OCI-LY1 (cell line): ENCODE data around the gene TIGD1.
"Not testable (repeated sequence)": the region's sequence is repeated elsewhere in the genome, so short reads cannot be mapped to it uniquely, and the experiment has no call there.

ENCODE experiments used
- H2AFZ ChIP-seq: fragments of 200-600 bp; sonication (generic), shearing (Covaris generic); 2 replicates; pipeline ENCODE4 v1.6.0; 2014; ENCODE audit warnings: antibody characterized with exemption, mild to moderate bottlenecking, low read length
- H3F3A ChIP-seq: fragments of 200-600 bp; sonication (generic), shearing (Covaris generic); 2 replicates; pipeline ENCODE4 v1.6.0; 2014; ENCODE audit warnings: mild to moderate bottlenecking, antibody characterized with exemption, low read length, moderate library complexity; ENCODE audit not compliant: insufficient read depth
- H3K27ac ChIP-seq: fragments of 200-600 bp; sonication (generic); 2 replicates; pipeline ENCODE4 v1.5.1; 2014; ENCODE audit warnings: low read length, mixed run types, mild to moderate bottlenecking, low read depth; ENCODE audit not compliant: poor library complexity, severe bottlenecking
- H3K27me3 ChIP-seq: fragments of 200-600 bp; sonication (generic); 2 replicates; pipeline ENCODE4 v1.6.0; 2014; ENCODE audit warnings: antibody characterized with exemption, mild to moderate bottlenecking, low read length, moderate library complexity; ENCODE audit not compliant: insufficient read depth
- H3K36me3 ChIP-seq: fragments of 200-600 bp; sonication (generic); 2 replicates; pipeline ENCODE4 v1.6.1; 2014; ENCODE audit warnings: mild to moderate bottlenecking, antibody characterized with exemption, low read length, moderate library complexity, mixed read lengths; ENCODE audit not compliant: insufficient read depth
- H3K4me1 ChIP-seq: fragments of 200-600 bp; sonication (generic); 2 replicates; pipeline ENCODE4 v1.5.1; 2014; ENCODE audit warnings: mild to moderate bottlenecking, low read length, moderate library complexity; ENCODE audit not compliant: insufficient read depth, severe bottlenecking
- H3K4me2 ChIP-seq: fragments of 200-600 bp; sonication (generic), shearing (Covaris generic); 2 replicates; pipeline ENCODE4 v1.6.1; 2014; ENCODE audit warnings: low read length
- H3K4me3 ChIP-seq: fragments of 200-600 bp; sonication (generic); 2 replicates; pipeline ENCODE4 v1.5.1; 2014; ENCODE audit warnings: low read length, low read depth, mild to moderate bottlenecking, mixed read lengths; ENCODE audit not compliant: poor library complexity, severe bottlenecking
- H3K79me2 ChIP-seq: fragments of 200-600 bp; shearing (Covaris generic); 2 replicates; pipeline ENCODE4 v1.6.1; 2016; ENCODE audit warnings: mixed run types, low read length, mixed read lengths; ENCODE audit not compliant: insufficient read depth
- H3K9ac ChIP-seq: fragments of 200-600 bp; sonication (generic), shearing (Covaris generic); 2 replicates; pipeline ENCODE4 v1.6.1; 2014; ENCODE audit warnings: mild to moderate bottlenecking, low read length, mixed read lengths
- H3K9me2 ChIP-seq: fragments of 200-600 bp; sonication (generic), shearing (Covaris generic); 2 replicates; pipeline ENCODE4 v1.6.1; 2014; ENCODE audit warnings: low read depth, mild to moderate bottlenecking, low read length, mixed read lengths
- H3K9me3 ChIP-seq: fragments of 200-600 bp; shearing (Covaris generic); 2 replicates; pipeline ENCODE4 v1.6.1; 2014; ENCODE audit warnings: low read length, mixed read lengths
- H4K20me1 ChIP-seq: fragments of 200-600 bp; sonication (generic), shearing (Covaris generic); 2 replicates; pipeline ENCODE4 v1.6.0; 2016; ENCODE audit warnings: mild to moderate bottlenecking, low read length; ENCODE audit not compliant: insufficient read depth
- CTCF ChIP-seq: fragments of 200-600 bp; sonication (generic), shearing (Covaris generic); IDR thresholded peaks from 2 replicates; pipeline ENCODE4 v1.5.1; 2017; ENCODE audit warnings: mild to moderate bottlenecking, antibody characterized with exemption, low read length, moderate library complexity, mixed read lengths
- EZH2 ChIP-seq: fragments of 200-600 bp; sonication (generic), shearing (Covaris generic); IDR thresholded peaks from 2 replicates; pipeline ENCODE4 v1.8.0; 2017; ENCODE audit warnings: borderline replicate concordance, mixed run types, mild to moderate bottlenecking, antibody characterized with exemption, low read length, moderate library complexity, mixed read lengths

The TIGD1 gene

GRCh38 chr2:232573042-232573441, 22.7 kb upstream of the TIGD1 start:
- H3K9ac ChIP-seq: no peak overlapping the region
- H2AFZ ChIP-seq: no peak overlapping the region
- H3K4me2 ChIP-seq: no peak overlapping the region
- H3K79me2 ChIP-seq: no peaks in the 10 kb centered on the region
- no peaks in the 10 kb centered on the region for H3K4me1 ChIP-seq
- TF ChIP-seq CTCF (no peak), EZH2 (no peak)
- no peaks in the 10 kb centered on the region for H3K9me2 ChIP-seq
- H3K4me3 ChIP-seq: no peak overlapping the region
- no peaks in the 10 kb centered on the region for H3K9me3 ChIP-seq
- no peaks in the 10 kb centered on the region for H3K27me3 ChIP-seq
- H3K36me3 ChIP-seq: peaks cover 56% of the 10 kb centered on the region
- H3F3A ChIP-seq: no peaks in the 10 kb centered on the region
- no peaks in the 10 kb centered on the region for H4K20me1 ChIP-seq
- H3K27ac ChIP-seq: no peak overlapping the region

- no peaks in the 10 kb centered on the region for H3K79me2 ChIP-seq
- peaks cover 76% of the 10 kb centered on the region for H3K36me3 ChIP-seq
- no peaks in the 10 kb centered on the region for H3K4me1 ChIP-seq
- H4K20me1 ChIP-seq: no peaks in the 10 kb centered on the region
- no peak overlapping the region for H2AFZ ChIP-seq
- H3K4me3 ChIP-seq: no peak overlapping the region
- no peak for TF ChIP-seq EZH2
- TF ChIP-seq CTCF: no peak
- H3K27me3 ChIP-seq: no peaks in the 10 kb centered on the region
- no peak overlapping the region for H3K9ac ChIP-seq
- H3K4me2 ChIP-seq: no peak overlapping the region
- no peaks in the 10 kb centered on the region for H3F3A ChIP-seq
- no peaks in the 10 kb centered on the region for H3K9me2 ChIP-seq
- H3K9me3 ChIP-seq: no peaks in the 10 kb centered on the region
- H3K27ac ChIP-seq: no peak overlapping the region
Observed at GRCh38 chr2:232571026-232571474, 20.7 kb upstream of the TIGD1 start.

- H3K27me3 ChIP-seq, H3K27ac ChIP-seq, H3K9ac ChIP-seq, H3K4me2 ChIP-seq, H3K9me3 ChIP-seq, H4K20me1 ChIP-seq, H3F3A ChIP-seq, H3K79me2 ChIP-seq, H3K4me1 ChIP-seq, H3K4me3 ChIP-seq, H3K9me2 ChIP-seq, H2AFZ ChIP-seq: not testable (repeated sequence)
- peaks cover 81% of the 10 kb centered on the region for H3K36me3 ChIP-seq
Observed at GRCh38 chr2:232570481-232570880, 20.1 kb upstream of the TIGD1 start.

- H3K36me3 ChIP-seq: peaks cover 87% of the 10 kb centered on the region
- no peak for TF ChIP-seq EZH2
- no peak for TF ChIP-seq CTCF
- no peaks in the 10 kb centered on the region for H3F3A ChIP-seq
- H3K4me1 ChIP-seq: no peaks in the 10 kb centered on the region
- H3K27ac ChIP-seq: no peak overlapping the region
- H3K4me3 ChIP-seq: no peak overlapping the region
- H3K9me2 ChIP-seq: no peaks in the 10 kb centered on the region
- H2AFZ ChIP-seq: no peak overlapping the region
- no peak overlapping the region for H3K4me2 ChIP-seq
- H3K9ac ChIP-seq: no peak overlapping the region
- no peaks in the 10 kb centered on the region for H3K79me2 ChIP-seq
- no peaks in the 10 kb centered on the region for H3K9me3 ChIP-seq
- no peaks in the 10 kb centered on the region for H4K20me1 ChIP-seq
- H3K27me3 ChIP-seq: no peaks in the 10 kb centered on the region
Observed at GRCh38 chr2:232569541-232569940, 19.2 kb upstream of the TIGD1 start.
